Body of pancreas (tissue), 4 donors: Measurements from ENCODE around the gene ATP9B.

Source experiments
- POLR2A ChIP-seq, 3 donors: fragments of 450-650 bp; IDR thresholded peaks; one replicate each; pipeline ENCODE4 v1.6.1; 2016; ENCODE audit warnings: antibody characterized with exemption in 3 of 3, mild to moderate bottlenecking in 2 of 3
- TF ChIP-seq, protein P1 (sequence below), 7 experiments: fragments of 450-650 bp in 4 of 7; fragments of 200-600 bp in 3 of 7; sonication (generic) in 3 of 7; IDR thresholded peaks; one replicate each; pipeline ENCODE4 v1.5.1; 2016 to 2019; ENCODE audit warnings: antibody characterized with exemption in 7 of 7

DNA sequence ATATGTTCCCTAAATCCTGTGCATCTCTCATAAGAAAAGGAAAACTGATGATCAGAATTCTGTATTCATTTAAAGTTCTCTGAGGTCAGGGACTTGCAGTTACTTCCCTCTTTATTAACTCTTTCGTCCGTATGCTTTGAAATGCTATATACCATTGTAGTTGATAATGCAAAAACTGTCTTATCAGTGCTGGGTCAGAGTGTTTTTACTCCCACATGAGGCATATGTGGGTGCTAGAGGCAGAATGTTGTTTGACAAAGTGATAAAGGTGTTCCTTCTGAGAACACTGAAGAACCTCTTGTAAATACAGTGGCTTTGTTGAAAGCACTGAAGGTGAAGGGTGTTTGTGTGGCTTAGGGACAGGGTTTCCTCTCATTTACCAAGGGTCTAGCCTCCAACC is 190.0 kb downstream of the ATP9B start:
- TF ChIP-seq, protein P1, sequence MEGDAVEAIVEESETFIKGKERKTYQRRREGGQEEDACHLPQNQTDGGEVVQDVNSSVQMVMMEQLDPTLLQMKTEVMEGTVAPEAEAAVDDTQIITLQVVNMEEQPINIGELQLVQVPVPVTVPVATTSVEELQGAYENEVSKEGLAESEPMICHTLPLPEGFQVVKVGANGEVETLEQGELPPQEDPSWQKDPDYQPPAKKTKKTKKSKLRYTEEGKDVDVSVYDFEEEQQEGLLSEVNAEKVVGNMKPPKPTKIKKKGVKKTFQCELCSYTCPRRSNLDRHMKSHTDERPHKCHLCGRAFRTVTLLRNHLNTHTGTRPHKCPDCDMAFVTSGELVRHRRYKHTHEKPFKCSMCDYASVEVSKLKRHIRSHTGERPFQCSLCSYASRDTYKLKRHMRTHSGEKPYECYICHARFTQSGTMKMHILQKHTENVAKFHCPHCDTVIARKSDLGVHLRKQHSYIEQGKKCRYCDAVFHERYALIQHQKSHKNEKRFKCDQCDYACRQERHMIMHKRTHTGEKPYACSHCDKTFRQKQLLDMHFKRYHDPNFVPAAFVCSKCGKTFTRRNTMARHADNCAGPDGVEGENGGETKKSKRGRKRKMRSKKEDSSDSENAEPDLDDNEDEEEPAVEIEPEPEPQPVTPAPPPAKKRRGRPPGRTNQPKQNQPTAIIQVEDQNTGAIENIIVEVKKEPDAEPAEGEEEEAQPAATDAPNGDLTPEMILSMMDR (IDR thresholded peaks at IDR 0.05), result no peak
- no peak for TF ChIP-seq POLR2A (IDR thresholded peaks at IDR 0.05)
